ENCODE measurements around the gene GDPD3. TPM values are rescaled to one million over a fixed set of nuclear protein-coding genes. Genes with fewer than 3 reads are reported as not detected.

The GDPD3 gene
- total RNA-seq, 3 donors from 2014 or later (not counting 1 experiment from before 2014, with no cell fraction given): 5.3 to 14.7 (median 9.1) TPM

GRCh38 chr16:30084816-30085159, 28.5 kb downstream of the GDPD3 start:
- no peak for ATAC-seq
- Mint-ChIP-seq H3K9me3 (no peaks in the 10 kb centered on the region), H3K4me1 (peaks cover 0 to 14% of the 10 kb centered on the region in 2 donors), H3K4me3 (no peak overlapping the region), H3K36me3 (no peaks in the 10 kb centered on the region), H3K27ac (no peak overlapping the region), H3K27me3 (ENCODE audit: low read depth in 2 of 2) (no peaks in the 10 kb centered on the region)
- Histone ChIP-seq H3K4me3 (ENCODE audit: low read length) (no peak overlapping the region), H3K27me3 (ENCODE audit: control insufficient read depth, insufficient read depth, low read length) (no peaks in the 10 kb centered on the region), H3K27ac (ENCODE audit: low read length) (no peak overlapping the region), H3K4me1 (ENCODE audit: control insufficient read depth, insufficient read depth, low read length) (no peaks in the 10 kb centered on the region), H3K36me3 (ENCODE audit: control insufficient read depth, insufficient read depth, low read length) (peaks cover 50% of the 10 kb centered on the region), H3K9me3 (ENCODE audit: control insufficient read depth, insufficient read depth, low read length) (no peaks in the 10 kb centered on the region)
- intact Hi-C loops (cut with micrococcal nuclease): no loop called here
- 82% methylated on average over 17 of the region's 17 CpGs for WGBS (ENCODE audit: insufficient coverage)
- no peak for DNase-seq
- TF ChIP-seq CTCF (IDR thresholded peaks at IDR 0.05): no peak

GRCh38 chr16:30084096-30084815, 29.1 kb downstream of the GDPD3 start:
- Histone ChIP-seq H3K4me1 (ENCODE audit: control insufficient read depth, insufficient read depth, low read length) (no peaks in the 10 kb centered on the region), H3K36me3 (ENCODE audit: control insufficient read depth, insufficient read depth, low read length) (peaks cover 55% of the 10 kb centered on the region), H3K9me3 (ENCODE audit: control insufficient read depth, insufficient read depth, low read length) (no peaks in the 10 kb centered on the region), H3K27me3 (ENCODE audit: control insufficient read depth, insufficient read depth, low read length) (no peaks in the 10 kb centered on the region), H3K4me3 (ENCODE audit: low read length) (no peak overlapping the region), H3K27ac (ENCODE audit: low read length) (no peak overlapping the region)
- H3K27ac Mint-ChIP-seq: peak overlapping the region in 1 of 2 donors; percentile 49
- no peaks in the 10 kb centered on the region for H3K36me3 Mint-ChIP-seq
- ATAC-seq (no peak), DNase-seq (no peak)
- peaks cover 0 to 19% of the 10 kb centered on the region in 2 donors for H3K4me1 Mint-ChIP-seq
- TF ChIP-seq CTCF (IDR thresholded peaks at IDR 0.05): no peak
- H3K27me3 Mint-ChIP-seq (ENCODE audit: low read depth in 2 of 2): no peaks in the 10 kb centered on the region
- no peak overlapping the region for H3K4me3 Mint-ChIP-seq
- 97% methylated on average over 18 of the region's 18 CpGs for WGBS (ENCODE audit: insufficient coverage)
- intact Hi-C loops (cut with micrococcal nuclease): no loop called here
- no peaks in the 10 kb centered on the region for H3K9me3 Mint-ChIP-seq

- no peak overlapping the region for H3K4me3 ChIP-seq (ENCODE audit: low read length)
- H3K36me3 ChIP-seq (ENCODE audit: control insufficient read depth, insufficient read depth, low read length): peaks cover 56% of the 10 kb centered on the region
- H3K4me1 ChIP-seq (ENCODE audit: control insufficient read depth, insufficient read depth, low read length): peaks cover 4% of the 10 kb centered on the region
- no peak for TF ChIP-seq CTCF (IDR thresholded peaks at IDR 0.05)
- Mint-ChIP-seq H3K27me3 (ENCODE audit: low read depth in 2 of 2) (no peaks in the 10 kb centered on the region), H3K4me1 (peaks cover 0 to 20% of the 10 kb centered on the region in 2 donors), H3K36me3 (no peaks in the 10 kb centered on the region), H3K9me3 (no peaks in the 10 kb centered on the region), H3K27ac (peak overlapping the region in 1 of 2 donors; percentile 65), H3K4me3 (no peak overlapping the region)
- no peak for DNase-seq
- WGBS (ENCODE audit: insufficient coverage): 96% methylated on average over 22 of the region's 24 CpGs
- peak in 1 of 3 donors; percentile 11 for ATAC-seq
- H3K27ac ChIP-seq (ENCODE audit: low read length): no peak overlapping the region
- H3K27me3 ChIP-seq (ENCODE audit: control insufficient read depth, insufficient read depth, low read length): no peaks in the 10 kb centered on the region
- intact Hi-C loops (cut with micrococcal nuclease): no loop called here
- no peaks in the 10 kb centered on the region for H3K9me3 ChIP-seq (ENCODE audit: control insufficient read depth, insufficient read depth, low read length)
Measured at GRCh38 chr16:30083216-30084055, 29.9 kb downstream of the GDPD3 start.

All from natural killer cell (primary cell).